Vagina (tissue), 2 donors: ENCODE measurements around the gene RPA3. TPM values are rescaled to one million over a fixed set of nuclear protein-coding genes. Genes with fewer than 3 reads are reported as not detected.

Experiments used
- DNase-seq, 2 donors: peaks; one replicate each; pipeline ENCODE4 v3.0.0-alpha.2; 2017; ENCODE audit errors: extremely low spot score in 2 of 2
- H3K27ac ChIP-seq: fragments of 200-600 bp; sonication (generic); one replicate; pipeline ENCODE4 v1.5.1; 2019
- H3K27me3 ChIP-seq: fragments of 200-600 bp; sonication (generic); one replicate; pipeline ENCODE4 v1.5.1; 2019
- H3K36me3 ChIP-seq, 2 donors: fragments of 200-600 bp; sonication (generic); one replicate each; pipeline ENCODE4 v1.5.1; 2017 to 2019
- H3K4me1 ChIP-seq: fragments of 200-600 bp; sonication (generic); one replicate; pipeline ENCODE4 v1.5.1; 2019
- H3K4me3 ChIP-seq, 2 donors: fragments of 200-600 bp; sonication (generic); 1 replicate in 1 of 2; 2 replicates in 1 of 2; pipeline ENCODE4 v1.5.1; 2016 to 2019
- H3K9me3 ChIP-seq: fragments of 200-600 bp; sonication (generic); one replicate; pipeline ENCODE4 v1.5.1; 2019
- POLR2A ChIP-seq, 2 donors: fragments of 450-650 bp; IDR thresholded peaks; one replicate each; pipeline ENCODE4 v1.6.1; 2017; ENCODE audit warnings: antibody characterized with exemption in 2 of 2, mild to moderate bottlenecking in 2 of 2, moderate library complexity in 2 of 2
- POLR2AphosphoS5 ChIP-seq, 2 donors: sonication (generic); formaldehyde crosslinking; IDR thresholded peaks; one replicate each; pipeline ENCODE4 v1.9.0; 2017; ENCODE audit warnings: antibody characterized with exemption in 2 of 2, mild to moderate bottlenecking in 2 of 2, low read depth in 1 of 2; ENCODE audit not compliant: insufficient read depth in 1 of 2
- intact Hi-C: fragments of 100-400 bp; cut with DNase I; formaldehyde crosslinking; loops from one replicate; pipeline ENCODE4 v1.15.1; 2023
- total RNA-seq: library from RNA; depleted of rRNA; stranded (reverse); fragments of >200 nt; gene quantifications from one replicate; pipeline ENCODE4 v1.2.3, GENCODE V29; 2016
- TF ChIP-seq, protein P1 (sequence below), 3 experiments: fragments of 450-650 bp in 2 of 3; fragments of 200-600 bp in 1 of 3; sonication (generic) in 1 of 3; IDR thresholded peaks; one replicate each; pipeline ENCODE4 v1.5.1; 2017 to 2019; ENCODE audit warnings: antibody characterized with exemption in 3 of 3, mild to moderate bottlenecking in 2 of 3, moderate library complexity in 2 of 3

The RPA3 gene
- total RNA-seq, 1 donor from 2014 or later, result 12.3 TPM

DNA sequence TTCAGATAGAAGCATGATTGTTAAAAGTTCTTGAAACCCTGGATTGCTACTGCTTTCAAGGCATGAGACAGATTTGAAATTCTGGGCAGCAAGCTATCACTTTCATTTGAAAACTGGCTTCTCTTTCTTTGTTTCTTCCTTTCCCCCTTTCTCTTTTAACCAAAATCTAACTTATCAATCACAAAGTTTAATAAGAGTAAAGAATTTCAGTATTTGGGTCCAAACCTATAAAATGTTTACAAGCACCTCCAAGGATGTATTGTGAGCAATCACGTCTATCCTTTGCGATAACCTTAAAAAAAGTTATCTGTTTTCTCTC lies 21.6 kb upstream of the RPA3 start:
- H3K9me3 ChIP-seq, result no peaks in the 10 kb centered on the region
- no peak for DNase-seq
- no peak overlapping the region for H3K27ac ChIP-seq
- no peak overlapping the region for H3K4me3 ChIP-seq
- no peaks in the 10 kb centered on the region for H3K27me3 ChIP-seq
- intact Hi-C loops, result no loop called here
- H3K4me1 ChIP-seq, result peaks cover 12% of the 10 kb centered on the region
- TF ChIP-seq, protein P1, sequence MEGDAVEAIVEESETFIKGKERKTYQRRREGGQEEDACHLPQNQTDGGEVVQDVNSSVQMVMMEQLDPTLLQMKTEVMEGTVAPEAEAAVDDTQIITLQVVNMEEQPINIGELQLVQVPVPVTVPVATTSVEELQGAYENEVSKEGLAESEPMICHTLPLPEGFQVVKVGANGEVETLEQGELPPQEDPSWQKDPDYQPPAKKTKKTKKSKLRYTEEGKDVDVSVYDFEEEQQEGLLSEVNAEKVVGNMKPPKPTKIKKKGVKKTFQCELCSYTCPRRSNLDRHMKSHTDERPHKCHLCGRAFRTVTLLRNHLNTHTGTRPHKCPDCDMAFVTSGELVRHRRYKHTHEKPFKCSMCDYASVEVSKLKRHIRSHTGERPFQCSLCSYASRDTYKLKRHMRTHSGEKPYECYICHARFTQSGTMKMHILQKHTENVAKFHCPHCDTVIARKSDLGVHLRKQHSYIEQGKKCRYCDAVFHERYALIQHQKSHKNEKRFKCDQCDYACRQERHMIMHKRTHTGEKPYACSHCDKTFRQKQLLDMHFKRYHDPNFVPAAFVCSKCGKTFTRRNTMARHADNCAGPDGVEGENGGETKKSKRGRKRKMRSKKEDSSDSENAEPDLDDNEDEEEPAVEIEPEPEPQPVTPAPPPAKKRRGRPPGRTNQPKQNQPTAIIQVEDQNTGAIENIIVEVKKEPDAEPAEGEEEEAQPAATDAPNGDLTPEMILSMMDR (IDR thresholded peaks at IDR 0.05), result no peak
- no peak for TF ChIP-seq POLR2AphosphoS5 (IDR thresholded peaks at IDR 0.05; ENCODE audit: insufficient read depth in 1 of 2, low read depth in 1 of 2)
- TF ChIP-seq POLR2A (IDR thresholded peaks at IDR 0.05), result no peak
- no peaks in the 10 kb centered on the region for H3K36me3 ChIP-seq

DNA sequence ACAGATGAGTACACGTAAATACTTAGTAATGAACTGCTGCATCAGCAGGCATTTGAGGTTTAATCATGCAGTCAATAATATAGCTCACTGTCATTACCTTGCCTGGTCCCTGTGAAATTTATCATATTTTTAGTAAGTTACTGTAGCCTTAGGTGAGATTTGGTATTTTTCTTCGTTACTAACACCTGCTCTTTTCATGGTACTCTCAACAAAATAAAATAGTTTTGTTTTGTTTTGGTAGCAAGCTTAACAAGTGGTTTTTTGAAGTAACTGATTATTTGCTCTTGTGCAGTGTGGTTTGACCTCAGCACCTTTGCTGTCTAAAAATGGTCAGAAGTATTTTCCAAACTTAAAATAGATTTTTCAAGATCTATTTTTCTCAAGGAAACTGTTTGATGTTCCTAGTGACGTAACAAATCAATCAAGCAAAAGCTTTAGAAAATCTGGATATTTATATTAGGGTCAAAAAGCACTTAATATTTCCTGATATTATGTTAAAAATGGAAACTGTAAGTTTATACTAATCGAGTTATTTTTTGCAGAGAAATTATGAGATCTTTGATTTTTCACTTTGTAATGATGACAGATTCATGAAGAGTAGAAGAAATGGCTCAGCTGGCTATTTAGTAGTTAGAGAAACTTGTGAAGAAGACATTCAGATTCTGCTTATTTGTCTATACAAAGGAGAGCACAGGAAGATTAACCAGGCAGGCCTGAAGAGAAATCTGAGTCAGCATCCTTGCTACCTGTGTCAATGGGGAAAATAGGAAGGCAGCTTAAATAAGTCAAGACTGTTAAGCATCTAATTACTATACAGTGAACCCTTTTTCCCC lies 21.0 kb upstream of the RPA3 start:
- Histone ChIP-seq H3K9me3 (no peaks in the 10 kb centered on the region), H3K36me3 (no peaks in the 10 kb centered on the region), H3K4me3 (no peak overlapping the region), H3K4me1 (peaks cover 12% of the 10 kb centered on the region), H3K27ac (no peak overlapping the region), H3K27me3 (no peaks in the 10 kb centered on the region)
- intact Hi-C loops, result no loop called here
- TF ChIP-seq POLR2A (IDR thresholded peaks at IDR 0.05) (no peak), POLR2AphosphoS5 (IDR thresholded peaks at IDR 0.05; ENCODE audit: insufficient read depth in 1 of 2, low read depth in 1 of 2) (no peak)
- TF ChIP-seq, protein P1 (IDR thresholded peaks at IDR 0.05), result no peak
- no peak for DNase-seq

DNA sequence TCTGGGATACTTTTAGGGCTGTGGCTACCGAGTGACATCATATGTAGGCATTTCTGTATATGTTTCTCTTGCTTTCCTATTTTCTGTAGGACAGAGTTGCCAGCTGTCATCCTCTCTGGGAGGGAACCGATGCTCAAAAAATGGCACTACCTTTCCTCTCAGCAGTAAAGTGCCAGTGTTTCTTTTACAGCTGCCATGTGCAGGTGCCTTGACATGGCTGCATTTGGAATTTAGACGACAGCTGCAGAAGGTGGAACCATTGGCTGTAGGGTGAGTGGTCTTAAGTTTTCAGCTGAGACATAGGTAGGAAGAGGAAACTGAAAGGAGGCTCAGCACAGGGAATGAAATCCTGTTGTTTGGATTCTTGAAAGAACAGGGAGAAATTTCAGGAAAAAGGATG lies 20.2 kb upstream of the RPA3 start:
- Histone ChIP-seq H3K36me3 (no peaks in the 10 kb centered on the region), H3K4me1 (peaks cover 12% of the 10 kb centered on the region), H3K4me3 (no peak overlapping the region), H3K27me3 (no peaks in the 10 kb centered on the region), H3K27ac (no peak overlapping the region), H3K9me3 (no peaks in the 10 kb centered on the region)
- no peak for TF ChIP-seq POLR2AphosphoS5 (IDR thresholded peaks at IDR 0.05; ENCODE audit: insufficient read depth in 1 of 2, low read depth in 1 of 2)
- TF ChIP-seq, protein P1 (IDR thresholded peaks at IDR 0.05), result no peak
- intact Hi-C loops, result no loop called here
- no peak for DNase-seq

DNA sequence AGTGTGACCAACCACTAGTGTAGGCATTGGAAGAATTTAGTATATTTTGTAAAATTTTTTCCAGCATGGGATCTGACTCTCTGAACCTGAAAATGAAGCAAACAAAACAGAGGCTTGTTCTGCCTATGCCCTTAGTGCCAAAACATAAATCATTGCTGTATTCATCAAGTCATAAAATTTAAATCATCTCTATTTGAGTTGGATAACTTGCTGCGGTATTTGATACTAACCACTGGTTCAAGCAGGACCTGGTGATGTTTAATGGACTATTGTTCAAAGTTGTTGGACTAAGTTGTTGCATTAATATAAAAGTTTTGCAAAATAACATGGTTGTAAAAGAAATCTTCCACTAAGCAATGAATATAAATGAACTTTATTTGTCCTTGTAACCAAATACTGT lies 19.8 kb upstream of the RPA3 start:
- Histone ChIP-seq H3K27ac (no peak overlapping the region), H3K4me3 (no peak overlapping the region), H3K36me3 (no peaks in the 10 kb centered on the region), H3K9me3 (no peaks in the 10 kb centered on the region), H3K4me1 (peaks cover 14% of the 10 kb centered on the region), H3K27me3 (no peaks in the 10 kb centered on the region)
- no peak for DNase-seq
- TF ChIP-seq POLR2AphosphoS5 (IDR thresholded peaks at IDR 0.05; ENCODE audit: insufficient read depth in 1 of 2, low read depth in 1 of 2) (no peak), POLR2A (IDR thresholded peaks at IDR 0.05) (no peak)
- TF ChIP-seq, protein P1 (IDR thresholded peaks at IDR 0.05), result no peak
- intact Hi-C loops, result no loop called here

DNA sequence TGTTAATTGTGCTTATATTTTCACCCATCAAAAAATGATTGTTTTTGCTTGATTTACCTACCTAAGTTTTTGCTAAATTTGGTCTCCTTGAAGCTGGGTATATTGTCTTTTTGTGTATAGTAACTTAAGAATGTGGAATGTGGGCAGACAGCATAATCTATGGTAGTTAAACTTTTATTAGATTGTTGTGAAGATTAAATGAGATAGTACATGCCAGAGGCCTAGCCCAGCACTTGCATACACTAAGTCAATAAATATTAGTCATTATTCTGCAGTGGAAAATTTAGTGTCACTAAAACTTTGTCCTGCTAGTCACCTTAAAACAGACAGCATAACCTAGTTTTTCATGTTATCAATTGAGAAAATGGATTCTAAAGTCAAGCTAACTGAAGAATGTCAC lies 19.3 kb upstream of the RPA3 start:
- peaks cover 19% of the 10 kb centered on the region for H3K4me1 ChIP-seq
- intact Hi-C loops, result no loop called here
- DNase-seq, result no peak
- H3K27me3 ChIP-seq, result no peaks in the 10 kb centered on the region
- no peak overlapping the region for H3K4me3 ChIP-seq
- TF ChIP-seq, protein P1 (IDR thresholded peaks at IDR 0.05), result no peak
- TF ChIP-seq POLR2A (IDR thresholded peaks at IDR 0.05) (no peak), POLR2AphosphoS5 (IDR thresholded peaks at IDR 0.05; ENCODE audit: insufficient read depth in 1 of 2, low read depth in 1 of 2) (no peak)
- no peaks in the 10 kb centered on the region for H3K9me3 ChIP-seq
- H3K27ac ChIP-seq, result no peak overlapping the region
- H3K36me3 ChIP-seq, result no peaks in the 10 kb centered on the region
